ENCODE results near the gene C11orf97. TPM values are rescaled to one million over a fixed set of nuclear protein-coding genes. Genes with fewer than 3 reads are reported as not detected.

The C11orf97 gene
- total and polyA plus RNA-seq, 9 of the 15 experiments (the other 6 are each of a cell fraction or from before 2014, with no cell fraction given) = not detected

GRCh38 chr11:94472916-94473799, 39.1 kb upstream of the C11orf97 start:
- intact Hi-C loops (cut with micrococcal nuclease) = no loop called here
- H3K4me2 ChIP-seq (ENCODE audit: insufficient read depth, low read length) = no peak overlapping the region
- no TSS peak for BruUV-seq (replicated peaks)
- no peak overlapping the region for H3K27ac ChIP-seq (ENCODE audit: extremely low read depth, low read depth, low read length)
- ChIA-PET CTCF (ENCODE audit: low intra/inter-chr PET ratio) (no interaction called here), POLR2A (interaction anchor here (0.5 kb wide), 1 partner anchor 70 kb away, joined by 4 read pairs; no protein-coding TSS in a partner anchor)
- ATAC-seq (no peak), FAIRE-seq (no peak), DNase-seq (ENCODE audit: extremely low read depth in 1 of 4, low spot score in 3 of 4) (no peak)
- no peaks in the 10 kb centered on the region for H3K9me3 ChIP-seq (replicated peaks; ENCODE audit: control insufficient read depth, insufficient read depth, low read depth, low read length)
- H3K36me3 ChIP-seq (ENCODE audit: control insufficient read depth, insufficient read depth, low read length) = peaks cover 63% of the 10 kb centered on the region
- no peak overlapping the region for H2AFZ ChIP-seq (ENCODE audit: low read depth, low read length)
- in situ Hi-C loops (cut with MboI) = no loop called here
- no peak overlapping the region for H3K9ac ChIP-seq (ENCODE audit: insufficient read depth in 1 of 2, low read depth in 2 of 2, low read length in 2 of 2)
- H3K4me3 ChIP-seq = no peak overlapping the region
- TF ChIP-seq NR0B1 (IDR thresholded peaks at IDR 0.05; ENCODE audit: partially characterized antibody) = no peak
- 0 out of 2 replicates have a peak, but pooled peaks have one; percentile 14 for TF ChIP-seq HMBOX1 (IDR thresholded peaks at IDR 0.05)
- WGBS (ENCODE audit: insufficient coverage, low coverage, missing lambda C conversion rate) = 100% methylated on average over 3 of the region's 3 CpGs
- no peaks in the 10 kb centered on the region for H3K79me2 ChIP-seq (ENCODE audit: control insufficient read depth, insufficient read depth, low read length)
- H4K20me1 ChIP-seq (replicated peaks; ENCODE audit: control insufficient read depth, insufficient read depth, low read length) = no peaks in the 10 kb centered on the region
- H3K27me3 ChIP-seq (ENCODE audit: control insufficient read depth in 2 of 2, insufficient read depth in 2 of 2, low read length in 2 of 2) = no peaks in the 10 kb centered on the region
- H3K4me1 ChIP-seq (replicated peaks in 1 of 2; ENCODE audit: control insufficient read depth in 2 of 2, insufficient read depth in 2 of 2, low read length in 2 of 2) = no peaks in the 10 kb centered on the region
- H3K9me1 ChIP-seq (ENCODE audit: control insufficient read depth, insufficient read depth, low read length) = no peaks in the 10 kb centered on the region
